HepG2 (cell line): ENCODE results near the gene MRPL18. TPM values are rescaled to one million over a fixed set of nuclear protein-coding genes. Genes with fewer than 3 reads are reported as not detected.

Source experiments
- CENPT ChIP-seq: sonication (generic); formaldehyde crosslinking; IDR thresholded peaks from 2 replicates; pipeline ENCODE4 v1.8.0; 2022; ENCODE audit warnings: low read depth, mild to moderate bottlenecking, moderate library complexity, missing genetic modification reagents
- GATA4 ChIP-seq: sonication (generic); IDR thresholded peaks from 2 replicates; pipeline ENCODE4 v1.6.1; 2016; ENCODE audit warnings: antibody characterized with exemption, low read depth, borderline replicate concordance
- HES4 ChIP-seq: sonication (generic); formaldehyde crosslinking; IDR thresholded peaks from 2 replicates; pipeline ENCODE4 v1.9.0; 2021; ENCODE audit warnings: mild to moderate bottlenecking, missing genetic modification reagents, borderline replicate concordance
- IRX3 ChIP-seq: sonication (generic); formaldehyde crosslinking; IDR thresholded peaks from 2 replicates; pipeline ENCODE4 v1.8.1; 2023; ENCODE audit warnings: mild to moderate bottlenecking, low read depth, missing genetic modification reagents, borderline replicate concordance
- REPIN1 ChIP-seq: sonication (generic); formaldehyde crosslinking; IDR thresholded peaks from 2 replicates; pipeline ENCODE4 v1.8.0; 2022; ENCODE audit warnings: missing genetic modification reagents, low read depth, mild to moderate bottlenecking, borderline replicate concordance
- SOX6 ChIP-seq, 2 experiments: fragments of 450-650 bp in 1 of 2; sonication (generic) in 1 of 2; formaldehyde crosslinking in 1 of 2; IDR thresholded peaks; 2 replicates each; pipeline versions ENCODE4 v1.4.0 to v1.6.1; 2017 to 2020; ENCODE audit warnings: antibody characterized with exemption in 1 of 2, mild to moderate bottlenecking in 1 of 2, missing genetic modification reagents in 1 of 2
- SRF ChIP-seq: IDR thresholded peaks from 2 replicates; pipeline ENCODE4 v1.6.1; 2011; ENCODE audit warnings: mild to moderate bottlenecking, low read depth, low read length, moderate library complexity
- TGIF2 ChIP-seq: IDR thresholded peaks from 2 replicates; pipeline ENCODE4 v1.6.1; 2016; ENCODE audit warnings: control low read depth, missing compliant biosample characterization
- ZFP41 ChIP-seq: sonication (generic); formaldehyde crosslinking; IDR thresholded peaks from 2 replicates; pipeline ENCODE4 v1.4.0; 2020; ENCODE audit warnings: mild to moderate bottlenecking, missing genetic modification reagents, borderline replicate concordance
- ZNF292 ChIP-seq: sonication (generic); formaldehyde crosslinking; IDR thresholded peaks from 2 replicates; pipeline ENCODE4 v1.8.1; 2022; ENCODE audit warnings: mild to moderate bottlenecking, low read depth, missing genetic modification reagents, borderline replicate concordance
- ZNF598 ChIP-seq: sonication (generic); formaldehyde crosslinking; IDR thresholded peaks from 2 replicates; pipeline ENCODE4 v1.5.1; 2020; ENCODE audit warnings: mild to moderate bottlenecking, missing genetic modification reagents, borderline replicate concordance
- ZNF781 ChIP-seq: sonication (generic); formaldehyde crosslinking; IDR thresholded peaks from 2 replicates; pipeline ENCODE4 v1.5.1; 2020; ENCODE audit warnings: borderline replicate concordance, mild to moderate bottlenecking, missing genetic modification reagents; ENCODE audit errors: not compliant biosample characterization
- polyA plus RNA-seq, 8 experiments: library from polyadenylated mRNA; depleted of rRNA in 3 of 8; stranded (reverse) in 7 of 8; unstranded in 1 of 8; fragments of >200 nt; fragmentation: Illumina TruSeq in 4 of 8; extraction: Trizol in 4 of 8; gene quantifications; 2 replicates each; pipeline versions ENCODE4 v1.2.1 to v1.2.3, GENCODE V29; 2011 to 2016; ENCODE audit warnings: low read depth in 4 of 8, missing spikeins in 1 of 8, mixed read lengths in 1 of 8; ENCODE audit not compliant: insufficient read depth in 1 of 8
- total RNA-seq, 5 experiments: library from RNA; depleted of rRNA; stranded (reverse); fragments of >200 nt; fragmentation: Illumina TruSeq; extraction: Trizol; gene quantifications; 2 replicates each; pipeline ENCODE4 v1.2.3, GENCODE V29; 2016; ENCODE audit warnings: low read depth in 1 of 5
- TF ChIP-seq, protein P1 (sequence below): sonication (generic); formaldehyde crosslinking; IDR thresholded peaks from 2 replicates; pipeline ENCODE4 v1.4.0; 2020; ENCODE audit warnings: missing genetic modification reagents, borderline replicate concordance
- TF ChIP-seq, protein P2 (sequence below): sonication (generic); formaldehyde crosslinking; IDR thresholded peaks from 2 replicates; pipeline ENCODE4 v1.4.0; 2020; ENCODE audit warnings: missing genetic modification reagents
- TF ChIP-seq, protein P3 (sequence below): sonication (generic); formaldehyde crosslinking; IDR thresholded peaks from 2 replicates; pipeline ENCODE4 v1.5.0; 2020; ENCODE audit warnings: missing genetic modification reagents
- TF ChIP-seq, protein P4 (sequence below): IDR thresholded peaks from 2 replicates; pipeline ENCODE4 v1.6.1; 2016; ENCODE audit warnings: low read depth, missing genetic modification reagents, missing compliant biosample characterization

The MRPL18 gene
- total and polyA plus RNA-seq, 2 of the 13 experiments (the other 11 are each of a cell fraction or from before 2014, with no cell fraction given), result 85.6 to 176 TPM

DNA sequence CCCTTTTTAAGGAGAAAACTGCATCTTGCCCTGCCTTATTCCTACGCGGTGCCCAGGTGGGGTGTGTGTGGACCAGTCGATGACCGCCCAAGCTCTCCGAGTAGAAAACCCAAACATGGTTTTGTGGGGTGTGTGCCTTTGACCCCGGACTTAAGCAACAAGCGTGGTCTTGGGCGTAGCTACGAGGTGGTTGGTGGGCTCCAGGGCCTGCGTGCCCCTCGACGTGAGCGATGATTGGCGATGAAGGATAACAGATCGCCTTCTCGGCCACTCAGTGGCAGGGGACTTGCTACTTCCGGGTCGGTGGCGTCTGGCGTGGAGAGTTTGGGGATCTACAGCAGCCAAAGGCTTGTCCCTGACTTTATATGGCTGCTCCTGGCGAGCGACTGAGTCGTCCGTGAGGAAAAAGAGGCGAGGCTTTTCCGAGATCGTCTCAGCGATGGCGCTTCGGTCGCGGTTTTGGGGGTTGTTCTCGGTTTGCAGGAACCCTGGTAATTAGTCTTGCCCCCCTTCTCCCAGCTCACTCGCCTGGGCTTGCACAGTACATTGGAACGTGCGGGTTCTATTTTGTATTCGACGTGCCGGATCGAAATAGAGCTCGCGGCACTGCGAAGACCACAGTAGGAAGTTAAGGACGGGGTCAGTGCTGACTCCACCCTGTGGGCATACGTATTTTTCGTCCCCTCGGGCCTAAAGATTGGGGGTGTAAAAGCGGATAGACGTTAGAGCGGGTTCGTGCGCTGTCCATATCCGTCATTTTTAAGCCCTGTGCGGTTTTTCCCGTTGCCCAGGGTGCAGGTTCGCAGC, at the start of gene MRPL18 (continued):
- TF ChIP-seq ZNF781 (CRISPR knock-in tag) (no peak), SOX6 (IDR thresholded peaks at IDR 0.05) (no peak), SOX6 (CRISPR knock-in tag; IDR thresholded peaks at IDR 0.05) (no peak; the same call in 1 of the 2 replicates), TGIF2 (CRISPR knock-in tag) (peak; percentile 12; the same call in 1 of the 2 replicates), REPIN1 (CRISPR knock-in tag) (peak; percentile 9; the same call in 1 of the 2 replicates), ZNF292 (CRISPR knock-in tag) (no peak), GATA4 (peak; percentile 19; the same call in 1 of the 2 replicates), ZNF598 (CRISPR knock-in tag) (no peak; the same call in 1 of the 2 replicates), IRX3 (CRISPR knock-in tag) (0 out of 2 replicates have a peak, but pooled peaks have one; percentile 4), HES4 (CRISPR knock-in tag) (no peak), CENPT (CRISPR knock-in tag) (no peak), ZFP41 (CRISPR knock-in tag) (no peak), SRF (peak; percentile 51)
- TF ChIP-seq, protein P1, sequence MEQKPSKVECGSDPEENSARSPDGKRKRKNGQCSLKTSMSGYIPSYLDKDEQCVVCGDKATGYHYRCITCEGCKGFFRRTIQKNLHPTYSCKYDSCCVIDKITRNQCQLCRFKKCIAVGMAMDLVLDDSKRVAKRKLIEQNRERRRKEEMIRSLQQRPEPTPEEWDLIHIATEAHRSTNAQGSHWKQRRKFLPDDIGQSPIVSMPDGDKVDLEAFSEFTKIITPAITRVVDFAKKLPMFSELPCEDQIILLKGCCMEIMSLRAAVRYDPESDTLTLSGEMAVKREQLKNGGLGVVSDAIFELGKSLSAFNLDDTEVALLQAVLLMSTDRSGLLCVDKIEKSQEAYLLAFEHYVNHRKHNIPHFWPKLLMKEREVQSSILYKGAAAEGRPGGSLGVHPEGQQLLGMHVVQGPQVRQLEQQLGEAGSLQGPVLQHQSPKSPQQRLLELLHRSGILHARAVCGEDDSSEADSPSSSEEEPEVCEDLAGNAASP (CRISPR knock-in tag), result no peak
- TF ChIP-seq, protein P2, sequence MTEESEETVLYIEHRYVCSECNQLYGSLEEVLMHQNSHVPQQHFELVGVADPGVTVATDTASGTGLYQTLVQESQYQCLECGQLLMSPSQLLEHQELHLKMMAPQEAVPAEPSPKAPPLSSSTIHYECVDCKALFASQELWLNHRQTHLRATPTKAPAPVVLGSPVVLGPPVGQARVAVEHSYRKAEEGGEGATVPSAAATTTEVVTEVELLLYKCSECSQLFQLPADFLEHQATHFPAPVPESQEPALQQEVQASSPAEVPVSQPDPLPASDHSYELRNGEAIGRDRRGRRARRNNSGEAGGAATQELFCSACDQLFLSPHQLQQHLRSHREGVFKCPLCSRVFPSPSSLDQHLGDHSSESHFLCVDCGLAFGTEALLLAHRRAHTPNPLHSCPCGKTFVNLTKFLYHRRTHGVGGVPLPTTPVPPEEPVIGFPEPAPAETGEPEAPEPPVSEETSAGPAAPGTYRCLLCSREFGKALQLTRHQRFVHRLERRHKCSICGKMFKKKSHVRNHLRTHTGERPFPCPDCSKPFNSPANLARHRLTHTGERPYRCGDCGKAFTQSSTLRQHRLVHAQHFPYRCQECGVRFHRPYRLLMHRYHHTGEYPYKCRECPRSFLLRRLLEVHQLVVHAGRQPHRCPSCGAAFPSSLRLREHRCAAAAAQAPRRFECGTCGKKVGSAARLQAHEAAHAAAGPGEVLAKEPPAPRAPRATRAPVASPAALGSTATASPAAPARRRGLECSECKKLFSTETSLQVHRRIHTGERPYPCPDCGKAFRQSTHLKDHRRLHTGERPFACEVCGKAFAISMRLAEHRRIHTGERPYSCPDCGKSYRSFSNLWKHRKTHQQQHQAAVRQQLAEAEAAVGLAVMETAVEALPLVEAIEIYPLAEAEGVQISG, result peak; percentile 20; the same call in 1 of the 2 replicates
- TF ChIP-seq, protein P3, sequence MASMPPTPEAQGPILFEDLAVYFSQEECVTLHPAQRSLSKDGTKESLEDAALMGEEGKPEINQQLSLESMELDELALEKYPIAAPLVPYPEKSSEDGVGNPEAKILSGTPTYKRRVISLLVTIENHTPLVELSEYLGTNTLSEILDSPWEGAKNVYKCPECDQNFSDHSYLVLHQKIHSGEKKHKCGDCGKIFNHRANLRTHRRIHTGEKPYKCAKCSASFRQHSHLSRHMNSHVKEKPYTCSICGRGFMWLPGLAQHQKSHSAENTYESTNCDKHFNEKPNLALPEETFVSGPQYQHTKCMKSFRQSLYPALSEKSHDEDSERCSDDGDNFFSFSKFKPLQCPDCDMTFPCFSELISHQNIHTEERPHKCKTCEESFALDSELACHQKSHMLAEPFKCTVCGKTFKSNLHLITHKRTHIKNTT, result no peak
- TF ChIP-seq, protein P4, sequence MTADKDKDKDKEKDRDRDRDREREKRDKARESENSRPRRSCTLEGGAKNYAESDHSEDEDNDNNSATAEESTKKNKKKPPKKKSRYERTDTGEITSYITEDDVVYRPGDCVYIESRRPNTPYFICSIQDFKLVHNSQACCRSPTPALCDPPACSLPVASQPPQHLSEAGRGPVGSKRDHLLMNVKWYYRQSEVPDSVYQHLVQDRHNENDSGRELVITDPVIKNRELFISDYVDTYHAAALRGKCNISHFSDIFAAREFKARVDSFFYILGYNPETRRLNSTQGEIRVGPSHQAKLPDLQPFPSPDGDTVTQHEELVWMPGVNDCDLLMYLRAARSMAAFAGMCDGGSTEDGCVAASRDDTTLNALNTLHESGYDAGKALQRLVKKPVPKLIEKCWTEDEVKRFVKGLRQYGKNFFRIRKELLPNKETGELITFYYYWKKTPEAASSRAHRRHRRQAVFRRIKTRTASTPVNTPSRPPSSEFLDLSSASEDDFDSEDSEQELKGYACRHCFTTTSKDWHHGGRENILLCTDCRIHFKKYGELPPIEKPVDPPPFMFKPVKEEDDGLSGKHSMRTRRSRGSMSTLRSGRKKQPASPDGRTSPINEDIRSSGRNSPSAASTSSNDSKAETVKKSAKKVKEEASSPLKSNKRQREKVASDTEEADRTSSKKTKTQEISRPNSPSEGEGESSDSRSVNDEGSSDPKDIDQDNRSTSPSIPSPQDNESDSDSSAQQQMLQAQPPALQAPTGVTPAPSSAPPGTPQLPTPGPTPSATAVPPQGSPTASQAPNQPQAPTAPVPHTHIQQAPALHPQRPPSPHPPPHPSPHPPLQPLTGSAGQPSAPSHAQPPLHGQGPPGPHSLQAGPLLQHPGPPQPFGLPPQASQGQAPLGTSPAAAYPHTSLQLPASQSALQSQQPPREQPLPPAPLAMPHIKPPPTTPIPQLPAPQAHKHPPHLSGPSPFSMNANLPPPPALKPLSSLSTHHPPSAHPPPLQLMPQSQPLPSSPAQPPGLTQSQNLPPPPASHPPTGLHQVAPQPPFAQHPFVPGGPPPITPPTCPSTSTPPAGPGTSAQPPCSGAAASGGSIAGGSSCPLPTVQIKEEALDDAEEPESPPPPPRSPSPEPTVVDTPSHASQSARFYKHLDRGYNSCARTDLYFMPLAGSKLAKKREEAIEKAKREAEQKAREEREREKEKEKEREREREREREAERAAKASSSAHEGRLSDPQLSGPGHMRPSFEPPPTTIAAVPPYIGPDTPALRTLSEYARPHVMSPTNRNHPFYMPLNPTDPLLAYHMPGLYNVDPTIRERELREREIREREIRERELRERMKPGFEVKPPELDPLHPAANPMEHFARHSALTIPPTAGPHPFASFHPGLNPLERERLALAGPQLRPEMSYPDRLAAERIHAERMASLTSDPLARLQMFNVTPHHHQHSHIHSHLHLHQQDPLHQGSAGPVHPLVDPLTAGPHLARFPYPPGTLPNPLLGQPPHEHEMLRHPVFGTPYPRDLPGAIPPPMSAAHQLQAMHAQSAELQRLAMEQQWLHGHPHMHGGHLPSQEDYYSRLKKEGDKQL, result 0 out of 2 replicates have a peak, but pooled peaks have one; percentile 41
